ENCODE measurements around the gene ZNF160.
A peak's percentile ranks its signal among the peaks of the same experiment; 100 is the strongest.
"Not testable (repeated sequence)": the region's sequence is repeated elsewhere in the genome, so short reads cannot be mapped to it uniquely, and the experiment has no call there.

Gene ZNF160

DNA sequence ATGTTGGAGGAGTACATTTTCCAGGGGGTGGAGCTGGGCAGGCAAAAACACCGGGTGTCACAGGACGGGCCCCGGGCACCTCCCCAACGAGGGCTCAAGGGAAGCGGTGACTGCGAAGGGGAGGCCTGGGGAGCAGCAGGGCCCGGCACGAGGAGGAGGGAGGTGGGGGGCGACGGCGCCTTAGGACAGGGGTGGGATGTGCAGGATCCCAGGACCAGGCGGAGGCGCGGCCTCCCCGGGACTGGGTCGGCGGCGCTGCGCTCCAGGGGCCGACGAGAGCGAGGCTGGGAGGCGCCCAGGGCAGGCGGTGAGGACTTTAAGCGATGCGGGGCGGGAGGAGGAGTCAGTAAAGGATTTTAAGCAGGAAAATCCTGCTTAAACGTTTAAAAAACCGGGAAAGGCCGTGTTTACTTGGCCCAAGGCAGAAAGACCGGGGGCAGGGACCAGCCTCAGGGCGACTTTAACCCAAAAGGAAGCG is 427 bp downstream of the ZNF160 start:
- Mint-ChIP-seq H3K36me3 (ENCODE audit: insufficient read depth) (peaks cover 30% of the 10 kb centered on the region), H3K4me1 (ENCODE audit: low read depth in 2 of 2) (peaks cover 18 to 31% of the 10 kb centered on the region in 2 donors), H3K4me3 (peak overlapping the region; percentile 76 to 84), H3K9me3 (no peaks in the 10 kb centered on the region), H3K27ac (peak overlapping the region; percentile 78 to 94), H3K27me3 (no peaks in the 10 kb centered on the region)
- peak in 2 of 3 experiments; percentile 8 to 16 for DNase-seq
- ATAC-seq (replicated peaks): no peak

DNA sequence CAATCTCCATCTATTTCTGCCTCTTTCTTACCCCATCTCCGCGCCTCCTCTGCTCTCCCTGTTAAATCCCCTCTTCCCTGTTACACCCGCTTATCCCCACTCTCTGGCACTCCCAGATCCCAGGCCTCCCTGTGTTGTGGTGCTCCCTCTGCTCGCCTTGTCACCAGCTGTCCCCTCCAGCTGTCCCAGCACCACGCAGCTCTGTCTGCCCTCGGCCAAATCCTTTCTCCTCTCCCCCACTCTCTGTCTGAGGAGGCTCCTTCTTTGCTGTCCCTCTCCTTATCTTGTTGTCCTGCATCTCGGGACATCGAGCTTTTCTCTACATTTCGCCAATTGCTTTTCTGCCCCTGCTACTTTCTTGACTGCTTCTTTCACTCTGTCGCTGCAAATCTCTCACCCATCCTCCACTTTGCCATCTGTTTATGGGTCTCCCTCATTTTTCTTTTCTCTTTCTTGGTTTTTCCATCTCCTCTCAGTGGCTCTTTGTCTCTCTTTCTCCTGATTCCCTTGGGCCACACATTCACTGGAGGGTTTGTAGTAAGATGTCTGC is 941 bp downstream of the ZNF160 start:
- H3K4me3 Mint-ChIP-seq: peak overlapping the region; percentile 76 to 84
- no peaks in the 10 kb centered on the region for H3K9me3 Mint-ChIP-seq
- DNase-seq (no peak), ATAC-seq (replicated peaks) (no peak)
- peak overlapping the region; percentile 78 to 94 for H3K27ac Mint-ChIP-seq
- H3K36me3 Mint-ChIP-seq (ENCODE audit: insufficient read depth): peaks cover 30% of the 10 kb centered on the region
- H3K4me1 Mint-ChIP-seq (ENCODE audit: low read depth in 2 of 2): peaks cover 21 to 36% of the 10 kb centered on the region in 2 donors
- H3K27me3 Mint-ChIP-seq: no peaks in the 10 kb centered on the region

DNA sequence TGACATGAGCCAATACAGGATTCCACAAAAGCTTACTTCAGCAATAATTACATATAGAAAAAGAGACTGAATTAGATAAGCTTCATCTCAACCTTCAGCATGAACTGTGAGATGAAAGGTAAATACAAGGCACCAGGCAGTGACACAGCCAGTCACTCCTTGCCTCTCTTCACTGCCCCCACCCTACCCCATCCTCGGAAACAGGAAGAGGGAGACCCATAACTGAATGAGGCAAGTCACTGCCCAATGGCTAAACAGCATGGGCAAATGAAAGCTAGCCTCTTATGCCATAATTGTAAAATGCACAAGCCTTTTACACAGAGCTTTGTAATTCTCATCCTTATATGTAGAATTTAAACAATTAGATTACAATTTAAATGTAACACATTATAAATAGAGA is 1.7 kb downstream of the ZNF160 start:
- peak overlapping the region; percentile 78 to 94 for H3K27ac Mint-ChIP-seq
- DNase-seq: no peak
- no peak for ATAC-seq (replicated peaks)

DNA sequence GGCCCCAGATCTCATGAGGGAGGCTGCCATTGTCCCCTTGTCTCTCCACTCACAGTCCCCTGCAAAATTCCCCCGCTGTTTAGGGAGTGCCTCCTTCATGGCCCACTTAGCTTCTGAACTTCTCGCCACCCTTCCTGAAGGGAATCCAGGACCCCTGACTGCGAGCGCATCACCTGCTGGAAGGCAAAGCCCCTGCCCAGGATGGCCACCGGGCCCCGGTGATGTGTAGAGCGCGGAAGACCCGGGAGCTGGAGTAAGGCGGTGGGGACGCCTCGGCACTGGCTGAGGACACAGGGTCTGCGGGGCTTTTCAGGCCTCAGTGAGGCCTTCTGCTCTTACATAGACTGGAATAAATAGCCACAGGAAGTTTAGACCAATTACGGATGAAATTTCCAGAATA is 4.7 kb downstream of the ZNF160 start:
- not testable (repeated sequence) for DNase-seq; H3K4me3 Mint-ChIP-seq; H3K27ac Mint-ChIP-seq; H3K27me3 Mint-ChIP-seq; H3K9me3 Mint-ChIP-seq; ATAC-seq (replicated peaks)
- Mint-ChIP-seq H3K36me3 (ENCODE audit: insufficient read depth) (peaks cover 35% of the 10 kb centered on the region), H3K4me1 (ENCODE audit: low read depth in 2 of 2) (peaks cover 31 to 44% of the 10 kb centered on the region in 2 donors)

More for the DNA sequence above, 1.7 kb downstream of the ZNF160 start:
- Mint-ChIP-seq H3K9me3 (no peaks in the 10 kb centered on the region), H3K36me3 (ENCODE audit: insufficient read depth) (peaks cover 30% of the 10 kb centered on the region), H3K4me3 (peak overlapping the region; percentile 76 to 84), H3K4me1 (ENCODE audit: low read depth in 2 of 2) (peaks cover 22 to 39% of the 10 kb centered on the region in 2 donors), H3K27me3 (no peaks in the 10 kb centered on the region)

DNA sequence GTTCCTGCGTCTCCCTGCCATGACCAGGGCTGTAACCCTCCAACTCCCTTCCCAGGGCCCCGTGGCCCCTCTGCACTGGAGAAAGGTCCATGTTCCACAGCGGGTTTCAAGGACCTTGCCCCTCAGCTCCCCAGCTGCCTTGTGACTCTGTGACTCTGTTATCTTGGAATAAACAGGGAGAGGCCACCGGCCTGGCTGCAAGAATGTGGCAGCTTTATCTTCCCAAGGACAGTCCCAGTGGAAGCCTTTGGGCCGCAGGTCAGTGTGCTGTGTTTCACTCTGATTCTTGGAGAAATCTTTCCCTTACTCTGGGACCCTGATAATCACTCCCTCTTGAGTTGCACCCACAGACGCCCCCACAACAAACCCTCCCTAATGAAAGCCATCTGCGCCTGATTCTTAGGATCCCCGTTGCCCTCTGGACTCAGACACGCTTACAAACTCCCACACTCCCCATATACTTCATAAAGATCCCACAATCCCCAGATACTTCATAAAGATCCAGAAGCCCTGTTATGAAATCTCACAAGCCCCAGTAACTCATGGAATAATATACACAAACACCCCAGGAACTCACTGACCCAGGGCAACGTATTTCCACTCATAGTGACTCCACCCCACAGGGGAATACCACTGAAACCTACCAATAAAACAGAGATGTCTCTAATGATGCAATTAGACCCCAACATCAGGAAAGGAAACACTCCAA is 6.1 kb downstream of the ZNF160 start:
- ATAC-seq (replicated peaks); DNase-seq; H3K9me3 Mint-ChIP-seq; H3K27me3 Mint-ChIP-seq; H3K4me3 Mint-ChIP-seq: not testable (repeated sequence)
- Mint-ChIP-seq H3K4me1 (ENCODE audit: low read depth in 2 of 2) (peaks cover 25 to 43% of the 10 kb centered on the region in 2 donors), H3K36me3 (ENCODE audit: insufficient read depth) (peaks cover 33% of the 10 kb centered on the region), H3K27ac (peak overlapping the region in 1 of 2 donors; percentile 4)

DNA sequence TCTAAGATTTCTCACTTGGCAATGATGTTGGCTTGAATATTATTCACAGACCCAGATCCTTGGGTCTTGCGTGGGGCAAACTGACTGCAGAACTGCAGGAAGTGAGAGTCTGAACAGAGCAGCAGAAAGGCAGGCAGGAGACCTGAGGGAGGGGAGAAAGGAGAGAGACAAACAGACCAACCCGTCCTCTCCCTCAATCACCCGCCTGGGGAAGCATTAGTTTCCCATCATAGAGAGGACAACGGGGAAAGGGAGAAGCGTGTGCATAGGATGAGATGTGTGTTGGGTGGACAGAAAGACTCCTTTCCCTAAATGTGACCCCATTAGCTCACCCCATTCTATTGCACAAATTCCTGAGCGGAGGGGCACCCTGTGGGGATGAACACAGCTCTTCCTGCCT is 6.6 kb downstream of the ZNF160 start:
- Mint-ChIP-seq H3K4me1 (ENCODE audit: low read depth in 2 of 2) (peaks cover 21 to 37% of the 10 kb centered on the region in 2 donors), H3K36me3 (ENCODE audit: insufficient read depth) (peaks cover 33% of the 10 kb centered on the region)
- H3K4me3 Mint-ChIP-seq; H3K9me3 Mint-ChIP-seq; DNase-seq; ATAC-seq (replicated peaks); H3K27me3 Mint-ChIP-seq; H3K27ac Mint-ChIP-seq: not testable (repeated sequence)

DNA sequence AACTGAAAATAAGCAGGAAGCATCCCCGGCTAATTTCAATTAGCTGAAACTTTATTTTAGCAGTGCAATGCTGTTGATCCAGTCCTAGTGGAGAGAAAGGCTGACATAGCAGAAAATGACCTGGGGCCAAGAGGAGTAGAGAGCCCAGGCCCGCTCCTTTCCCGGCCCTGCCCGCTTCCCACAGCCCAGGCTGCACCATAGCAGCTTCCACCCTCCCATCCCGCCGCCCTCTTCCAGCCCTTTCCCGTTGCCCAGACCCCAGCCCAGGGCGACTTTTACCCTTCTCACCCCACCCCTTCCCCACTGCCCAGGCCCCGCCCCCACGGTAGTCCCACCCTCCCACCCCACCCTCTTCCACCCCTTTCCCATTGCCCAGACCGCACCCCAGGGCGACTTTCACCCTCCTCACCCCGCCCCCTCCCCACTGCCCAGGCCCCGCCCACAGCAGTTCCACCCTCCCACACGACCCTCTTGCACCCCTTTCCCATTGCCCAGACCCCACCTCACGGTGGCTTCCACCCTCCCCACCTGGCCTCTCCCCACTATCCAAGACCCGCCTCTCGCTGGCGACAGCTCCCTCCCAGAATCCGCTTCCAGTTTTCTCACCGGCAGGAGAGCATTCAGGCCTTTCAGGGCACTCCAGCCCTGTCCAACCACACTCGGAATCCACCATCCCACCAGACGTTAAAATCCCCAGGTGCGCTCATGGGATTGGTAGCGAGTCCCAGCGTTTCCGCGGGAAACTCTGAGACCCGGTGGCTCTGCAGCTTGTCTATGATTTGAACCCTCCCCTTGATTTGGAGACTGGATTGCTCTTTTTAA is 8.3 kb downstream of the ZNF160 start:
- H3K4me3 Mint-ChIP-seq: no peak overlapping the region
- H3K36me3 Mint-ChIP-seq (ENCODE audit: insufficient read depth): peaks cover 35% of the 10 kb centered on the region

DNA sequence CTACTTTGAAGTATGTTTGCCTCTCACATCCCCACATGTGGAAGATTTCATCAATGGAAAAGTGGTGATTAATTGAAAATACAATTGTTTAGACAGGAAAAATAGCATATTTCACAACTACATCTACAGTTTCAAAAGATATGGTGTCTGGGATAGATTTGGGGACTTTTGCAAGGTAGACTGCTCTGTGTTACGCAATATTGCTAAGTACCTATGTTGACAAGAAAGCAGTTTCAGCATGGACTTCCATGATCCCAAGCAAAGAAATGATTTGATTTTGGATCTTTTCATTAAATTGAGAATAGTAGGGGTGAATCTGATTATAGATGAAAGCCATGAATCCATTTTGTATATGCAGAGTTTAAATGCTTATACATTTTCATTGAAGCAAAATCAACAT is 10.5 kb downstream of the ZNF160 start:
- Mint-ChIP-seq H3K9me3 (no peaks in the 10 kb centered on the region), H3K4me1 (ENCODE audit: low read depth in 2 of 2) (peaks cover 12 to 31% of the 10 kb centered on the region in 2 donors), H3K4me3 (no peak overlapping the region), H3K36me3 (ENCODE audit: insufficient read depth) (peaks cover 30% of the 10 kb centered on the region), H3K27me3 (no peaks in the 10 kb centered on the region), H3K27ac (peak overlapping the region in 1 of 2 donors; percentile 50)
- DNase-seq (no peak), ATAC-seq (replicated peaks) (no peak)

More for the DNA sequence above, 8.3 kb downstream of the ZNF160 start:
- no peak overlapping the region for H3K27ac Mint-ChIP-seq
- H3K9me3 Mint-ChIP-seq: no peaks in the 10 kb centered on the region
- ATAC-seq (replicated peaks) (no peak), DNase-seq (no peak)
- H3K27me3 Mint-ChIP-seq: no peaks in the 10 kb centered on the region
- peaks cover 21 to 37% of the 10 kb centered on the region in 2 donors for H3K4me1 Mint-ChIP-seq (ENCODE audit: low read depth in 2 of 2)

DNA sequence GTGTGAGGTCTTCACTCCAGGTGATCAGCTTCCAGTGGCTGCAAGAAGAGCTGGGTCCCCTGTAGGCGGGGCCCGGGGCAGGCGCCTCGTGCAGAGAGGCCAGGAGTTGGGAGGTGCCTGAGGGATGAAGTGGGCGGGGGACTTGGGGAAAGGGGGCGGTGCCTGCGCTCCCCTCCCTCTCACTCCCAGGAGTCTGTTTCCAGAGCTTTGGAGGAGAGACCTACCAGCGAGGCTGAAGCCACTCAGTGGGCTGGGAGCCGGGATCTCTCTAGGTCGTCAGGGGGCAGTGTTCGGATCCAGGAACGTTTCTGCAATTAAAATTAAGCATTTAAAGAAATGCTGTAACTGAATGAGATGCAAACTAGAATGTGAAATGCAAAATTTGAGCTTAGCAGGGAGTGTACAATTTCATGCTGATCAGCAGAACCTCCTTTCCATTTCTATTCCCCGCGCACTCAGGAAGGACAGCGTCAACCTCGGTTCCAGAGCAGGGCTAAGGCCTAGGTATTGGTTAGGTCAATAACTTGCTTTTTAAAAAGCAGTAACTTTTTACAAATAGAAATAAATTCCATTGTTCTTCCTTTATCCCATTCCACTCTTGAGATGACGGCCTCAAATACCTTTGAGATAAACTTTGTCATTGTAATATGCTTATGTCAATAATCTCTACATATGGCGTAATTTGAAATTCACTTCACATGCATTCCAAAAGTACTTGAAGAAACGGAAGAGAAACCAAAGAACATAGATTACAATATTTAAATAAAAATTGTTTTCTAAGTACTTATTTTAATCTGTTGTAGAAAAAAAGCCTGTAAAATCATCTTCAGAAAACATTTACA is 11.6 kb downstream of the ZNF160 start:
- H3K27me3 Mint-ChIP-seq: no peaks in the 10 kb centered on the region
- DNase-seq (no peak), ATAC-seq (replicated peaks) (no peak)
- H3K36me3 Mint-ChIP-seq (ENCODE audit: insufficient read depth): peaks cover 34% of the 10 kb centered on the region
- no peak overlapping the region for H3K27ac Mint-ChIP-seq
- H3K4me3 Mint-ChIP-seq: no peak overlapping the region
- H3K9me3 Mint-ChIP-seq: no peaks in the 10 kb centered on the region
- H3K4me1 Mint-ChIP-seq (ENCODE audit: low read depth in 2 of 2): peaks cover 11 to 29% of the 10 kb centered on the region in 2 donors

DNA sequence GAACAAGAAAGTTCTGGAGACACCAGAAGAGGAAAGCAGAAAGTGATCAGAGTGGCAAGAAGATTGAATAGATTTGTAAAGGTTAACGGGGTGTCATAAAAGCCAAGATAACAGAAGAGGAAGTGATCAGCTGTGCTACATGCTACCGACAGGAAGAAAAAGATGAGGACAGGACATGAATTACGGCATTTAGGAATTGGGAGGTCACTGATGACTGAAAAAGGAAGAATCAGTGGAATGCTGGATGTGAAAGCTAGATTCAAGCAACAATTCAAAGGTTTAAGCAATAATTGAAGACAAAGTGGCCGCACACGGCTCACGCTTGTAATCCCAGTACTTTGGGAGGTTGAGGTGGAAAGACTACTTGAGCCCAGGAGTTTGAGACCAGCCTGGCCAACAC is 15.1 kb downstream of the ZNF160 start:
- peaks cover 56% of the 10 kb centered on the region for H3K36me3 Mint-ChIP-seq (ENCODE audit: insufficient read depth)
- no peak for DNase-seq
- no peaks in the 10 kb centered on the region for H3K27me3 Mint-ChIP-seq
- no peak overlapping the region for H3K27ac Mint-ChIP-seq
- ATAC-seq (replicated peaks): no peak
- H3K4me1 Mint-ChIP-seq (ENCODE audit: low read depth in 2 of 2): peaks cover 6 to 32% of the 10 kb centered on the region in 2 donors
- no peaks in the 10 kb centered on the region for H3K9me3 Mint-ChIP-seq
- H3K4me3 Mint-ChIP-seq: no peak overlapping the region

DNA sequence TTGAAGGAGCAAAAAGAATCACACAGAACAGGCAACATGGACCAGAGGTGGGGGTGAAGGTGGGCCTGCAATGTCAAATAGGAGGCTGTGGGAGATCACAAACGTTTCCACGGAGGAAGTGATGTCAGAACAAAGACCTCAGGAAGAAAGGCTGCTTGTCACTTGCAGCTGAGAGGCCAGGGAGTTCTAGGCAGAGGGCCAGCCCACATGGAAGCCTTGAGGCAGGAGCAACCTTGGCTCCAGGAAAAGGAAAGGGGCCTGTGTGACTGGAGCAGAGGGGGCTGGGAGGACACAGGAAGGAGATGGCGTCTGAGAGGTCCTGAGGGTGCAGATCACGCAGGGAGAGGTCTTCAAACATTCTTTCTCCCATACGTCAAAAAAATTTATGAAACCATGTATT is 16.3 kb downstream of the ZNF160 start:
- no peak for DNase-seq
- Mint-ChIP-seq H3K27ac (peak overlapping the region; percentile 76 to 85), H3K4me3 (no peak overlapping the region), H3K36me3 (ENCODE audit: insufficient read depth) (peaks cover 46% of the 10 kb centered on the region), H3K27me3 (no peaks in the 10 kb centered on the region), H3K4me1 (ENCODE audit: low read depth in 2 of 2) (peaks cover 6 to 29% of the 10 kb centered on the region in 2 donors), H3K9me3 (peaks cover 0 to 2% of the 10 kb centered on the region in 2 donors)
- ATAC-seq (replicated peaks): no peak

DNA sequence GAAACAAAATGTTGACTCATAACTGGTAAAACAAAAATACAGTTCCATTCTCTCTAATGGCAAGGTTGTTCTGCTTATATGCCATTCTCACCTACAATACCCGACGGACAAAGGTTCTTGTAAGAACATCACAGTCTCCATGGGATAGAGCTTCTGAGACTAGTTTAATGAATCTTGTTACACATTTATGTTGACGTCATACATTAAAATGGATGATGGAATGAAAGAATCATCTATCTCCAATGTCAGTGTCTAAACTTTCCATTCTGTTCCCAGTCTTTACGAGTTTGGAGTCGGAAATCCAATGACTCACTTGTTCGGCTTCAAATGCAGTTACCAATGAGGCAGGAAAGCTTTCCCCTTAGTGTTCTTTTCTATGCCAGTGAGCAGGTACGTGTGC is 17.7 kb downstream of the ZNF160 start:
- H3K4me1 Mint-ChIP-seq (ENCODE audit: low read depth in 2 of 2): peaks cover 6 to 34% of the 10 kb centered on the region in 2 donors
- H3K4me3 Mint-ChIP-seq: no peak overlapping the region
- no peak for DNase-seq
- H3K9me3 Mint-ChIP-seq: peaks cover 2 to 7% of the 10 kb centered on the region in 2 donors
- H3K27me3 Mint-ChIP-seq: no peaks in the 10 kb centered on the region
- no peak for ATAC-seq (replicated peaks)
- H3K36me3 Mint-ChIP-seq (ENCODE audit: insufficient read depth): peaks cover 42% of the 10 kb centered on the region
- no peak overlapping the region for H3K27ac Mint-ChIP-seq

DNA sequence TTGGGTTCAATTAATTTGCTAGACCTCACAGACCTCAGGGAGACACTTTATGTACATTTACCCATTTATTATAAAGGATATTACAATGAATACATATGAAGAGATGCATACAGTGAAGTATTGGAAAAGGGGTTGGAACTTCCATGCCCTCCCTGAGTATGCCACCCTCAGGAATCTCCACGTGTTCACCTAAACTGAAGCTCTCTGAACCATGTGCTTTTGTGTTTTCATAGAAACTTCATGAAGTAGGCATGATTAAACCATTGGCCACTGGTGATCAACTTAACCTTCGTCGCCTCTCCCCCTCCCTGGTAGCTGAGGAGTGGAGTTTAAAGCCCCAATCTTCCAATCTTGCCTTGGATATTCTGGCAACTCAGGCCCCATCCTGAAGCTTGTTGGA is 20.3 kb downstream of the ZNF160 start:
- DNase-seq (no peak), ATAC-seq (replicated peaks) (no peak)
- H3K9me3 Mint-ChIP-seq: peaks cover 2 to 17% of the 10 kb centered on the region in 2 donors
- H3K27ac Mint-ChIP-seq: peak overlapping the region in 1 of 2 donors; percentile 53
- peaks cover 50% of the 10 kb centered on the region for H3K36me3 Mint-ChIP-seq (ENCODE audit: insufficient read depth)
- H3K4me3 Mint-ChIP-seq: no peak overlapping the region
- no peaks in the 10 kb centered on the region for H3K27me3 Mint-ChIP-seq
- H3K4me1 Mint-ChIP-seq (ENCODE audit: low read depth in 2 of 2): peaks cover 6 to 37% of the 10 kb centered on the region in 2 donors
